Activated CD4-positive, alpha-beta T cell treated with anti-CD3 and anti-CD28 coated beads for 24 hours (primary cell): Measurements from ENCODE around the gene ATP1A3.

Experiments used
- DNase-seq, 2 donors: peaks; one replicate each; pipeline ENCODE4 v3.0.0-alpha.2; 2020; ENCODE audit warnings: low read depth in 2 of 2

ATP1A3 gene

DNA sequence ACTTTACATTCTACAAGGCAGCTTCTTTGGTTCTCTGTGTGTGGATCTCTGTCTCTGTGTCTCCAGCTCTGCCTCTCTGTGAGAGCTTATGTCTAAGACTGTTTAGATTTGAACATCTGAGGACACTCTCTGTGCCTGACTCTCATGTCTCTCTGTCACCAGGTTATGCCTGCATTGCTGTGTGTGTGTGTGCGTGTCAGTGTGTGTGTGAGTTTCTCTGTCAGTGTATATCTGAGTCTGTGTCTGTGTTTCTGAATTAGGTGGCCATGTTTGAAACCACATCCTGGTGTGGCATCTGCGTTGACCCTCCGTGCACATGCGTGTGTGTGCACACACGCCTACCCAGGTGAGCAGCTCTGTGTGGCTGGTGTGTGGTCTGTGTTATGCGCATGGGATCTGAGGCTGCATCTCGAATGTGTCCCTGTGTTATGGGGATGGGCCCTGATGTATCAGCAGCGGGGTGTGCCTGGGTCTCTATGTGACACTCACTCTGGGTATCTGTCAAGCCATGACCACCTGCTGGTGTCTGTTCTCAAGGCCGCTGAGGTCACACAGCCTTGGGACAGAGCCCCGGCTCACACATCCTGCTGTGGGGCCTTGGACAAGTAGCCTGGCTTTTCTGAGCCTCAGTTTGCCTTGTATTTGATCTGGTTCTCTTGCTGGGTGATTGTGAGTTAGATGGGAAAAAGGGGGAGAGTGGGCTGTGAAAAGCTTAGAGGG lies 6.7 kb downstream of the ATP1A3 start:
- no peak for DNase-seq

DNA sequence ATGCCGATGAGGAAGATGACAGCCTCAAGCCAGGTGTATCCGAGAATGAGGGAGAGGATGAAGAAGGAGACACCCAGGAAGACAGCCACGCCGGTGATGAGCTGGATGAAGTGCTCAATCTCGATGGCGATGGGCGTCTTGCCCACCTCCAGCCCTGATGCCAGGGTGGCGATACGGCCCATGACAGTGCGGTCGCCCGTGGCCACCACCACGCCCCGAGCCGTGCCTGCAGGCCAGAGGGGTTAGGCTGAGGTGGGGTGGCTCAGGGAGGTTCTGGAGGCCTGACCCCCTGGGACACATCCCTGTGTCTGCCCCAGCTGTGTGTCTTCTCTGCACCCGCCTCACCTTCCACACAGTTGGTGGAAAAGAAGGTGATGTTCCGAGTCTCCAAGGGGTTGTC lies 9.1 kb downstream of the ATP1A3 start:
- DNase-seq: no peak

DNA sequence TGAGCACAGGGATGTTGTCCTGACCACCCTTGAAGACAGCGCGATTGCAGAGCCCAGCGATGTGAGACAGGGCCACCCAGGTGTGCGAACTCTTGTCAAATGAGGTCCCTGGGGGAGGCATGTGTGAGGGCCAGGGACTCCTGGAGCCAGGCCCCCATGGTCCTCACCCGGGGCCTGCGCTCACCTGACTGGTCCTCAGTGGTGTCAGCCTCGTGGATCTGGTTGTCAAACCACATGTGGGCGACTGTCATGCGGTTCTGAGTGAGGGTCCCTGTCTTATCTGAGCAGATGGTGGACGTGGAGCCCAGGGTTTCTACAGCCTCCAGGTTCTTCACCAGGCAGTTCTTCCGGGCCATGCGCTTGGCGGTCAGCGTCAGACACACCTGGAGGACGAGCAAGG lies 12.3 kb downstream of the ATP1A3 start:
- DNase-seq: no peak

DNA sequence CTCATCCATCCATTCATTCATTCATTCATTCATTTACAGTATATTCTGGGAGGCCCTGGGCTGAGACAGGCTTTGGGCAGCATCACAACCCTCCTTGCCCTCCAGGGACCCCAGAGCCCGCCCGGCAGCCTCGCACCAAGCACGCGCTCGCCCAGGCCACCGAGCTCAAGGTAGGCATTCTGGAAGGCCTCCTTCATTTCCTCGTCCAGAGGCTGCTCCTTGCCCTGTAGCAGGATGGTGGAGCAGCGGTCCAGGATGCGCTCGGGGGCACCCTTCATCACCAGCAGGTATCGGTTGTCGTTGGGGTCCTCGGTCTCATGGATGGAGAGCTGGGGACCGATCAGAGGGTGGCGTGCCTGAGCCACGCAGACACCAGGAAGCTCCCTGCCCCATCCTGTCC lies 15.6 kb downstream of the ATP1A3 start:
- DNase-seq: no peak

DNA sequence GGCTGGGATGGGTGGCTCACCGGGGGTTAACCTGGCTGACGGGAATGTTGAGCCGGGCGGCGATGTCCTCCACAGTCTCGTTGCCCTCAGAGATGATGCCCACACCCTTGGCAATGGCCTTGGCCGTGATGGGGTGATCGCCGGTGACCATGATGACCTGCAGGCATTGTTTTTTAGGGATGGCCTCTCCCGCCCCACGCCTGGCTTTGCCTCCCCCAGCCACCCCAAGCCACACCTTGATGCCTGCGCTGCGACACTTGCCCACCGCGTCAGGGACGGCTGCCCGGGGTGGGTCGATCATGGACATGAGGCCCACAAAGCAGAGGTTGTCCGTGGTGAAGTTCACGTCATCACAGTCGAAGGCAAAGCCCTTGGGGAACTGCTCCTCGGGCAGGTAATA lies 16.1 kb downstream of the ATP1A3 start:
- no peak for DNase-seq

DNA sequence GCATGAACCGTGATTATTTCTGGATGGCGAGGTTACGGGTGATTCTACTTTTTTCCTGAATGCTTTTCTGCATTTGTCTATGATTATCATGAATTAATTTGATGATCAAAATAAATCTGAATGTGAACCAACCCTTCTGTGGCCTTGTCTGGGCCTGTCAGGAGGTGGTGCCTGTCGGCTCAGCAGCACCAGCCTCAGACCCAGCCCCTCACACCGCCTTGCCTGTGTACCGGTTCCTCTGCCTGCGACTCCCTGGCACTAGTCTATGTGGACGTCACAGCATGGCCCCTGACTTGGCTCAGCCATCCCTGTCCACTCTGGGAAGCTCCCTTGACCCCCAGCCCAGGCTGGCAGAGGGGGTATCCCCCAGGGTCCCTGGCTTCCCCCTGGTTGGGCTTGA lies 19.4 kb downstream of the ATP1A3 start:
- no peak for DNase-seq

DNA sequence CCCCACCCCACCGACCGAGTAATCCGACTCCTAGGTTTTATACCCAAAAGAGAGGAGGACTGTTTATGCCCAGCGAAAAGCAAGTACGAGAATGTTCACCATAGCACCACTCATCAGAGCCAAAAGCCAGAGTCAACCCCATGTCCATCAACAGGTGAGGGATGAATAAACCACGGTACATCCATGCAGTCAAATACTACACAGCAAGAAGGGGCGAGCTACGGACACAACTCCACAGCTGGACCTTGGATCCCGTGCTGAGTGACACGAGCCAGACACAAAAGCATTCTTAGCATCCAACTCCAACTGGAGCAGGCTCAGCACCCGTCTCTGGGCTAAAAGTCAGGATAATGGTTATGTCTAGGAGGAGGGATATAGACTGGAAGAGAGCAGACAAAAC lies 22.7 kb downstream of the ATP1A3 start:
- DNase-seq: no peak

DNA sequence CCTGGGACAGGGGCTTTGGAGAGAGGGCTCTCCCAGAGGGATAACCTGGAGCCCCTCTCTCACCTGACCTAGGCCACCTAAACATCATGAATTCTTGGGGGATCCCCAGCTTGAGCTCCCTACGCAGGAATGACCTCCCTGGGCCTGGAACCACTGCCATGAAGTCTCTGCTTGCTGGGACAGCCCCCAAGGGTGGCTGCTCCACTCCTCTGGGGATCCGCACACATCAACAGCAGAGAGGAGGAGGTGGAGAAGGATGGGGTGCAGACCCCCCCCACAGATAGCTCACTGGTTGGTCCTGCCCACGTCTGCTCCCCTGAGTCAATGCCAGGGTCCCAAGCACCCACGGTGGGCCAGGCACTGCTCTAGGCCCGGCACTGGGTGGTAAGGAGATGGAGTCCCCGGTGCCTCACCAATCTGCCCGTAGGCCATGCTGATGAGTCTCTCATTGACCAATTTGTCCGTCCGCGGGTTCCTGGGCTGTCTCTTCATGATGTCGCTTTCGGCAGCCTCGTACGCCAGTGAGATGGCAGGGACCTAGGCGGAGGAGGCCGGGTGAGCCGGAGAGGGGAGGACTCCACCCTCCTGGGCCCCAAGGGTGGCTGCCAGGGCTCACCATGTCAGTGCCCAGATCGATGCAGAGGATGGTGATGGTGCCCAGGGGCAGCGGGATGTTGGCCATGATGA lies 24.1 kb downstream of the ATP1A3 start:
- no peak for DNase-seq

DNA sequence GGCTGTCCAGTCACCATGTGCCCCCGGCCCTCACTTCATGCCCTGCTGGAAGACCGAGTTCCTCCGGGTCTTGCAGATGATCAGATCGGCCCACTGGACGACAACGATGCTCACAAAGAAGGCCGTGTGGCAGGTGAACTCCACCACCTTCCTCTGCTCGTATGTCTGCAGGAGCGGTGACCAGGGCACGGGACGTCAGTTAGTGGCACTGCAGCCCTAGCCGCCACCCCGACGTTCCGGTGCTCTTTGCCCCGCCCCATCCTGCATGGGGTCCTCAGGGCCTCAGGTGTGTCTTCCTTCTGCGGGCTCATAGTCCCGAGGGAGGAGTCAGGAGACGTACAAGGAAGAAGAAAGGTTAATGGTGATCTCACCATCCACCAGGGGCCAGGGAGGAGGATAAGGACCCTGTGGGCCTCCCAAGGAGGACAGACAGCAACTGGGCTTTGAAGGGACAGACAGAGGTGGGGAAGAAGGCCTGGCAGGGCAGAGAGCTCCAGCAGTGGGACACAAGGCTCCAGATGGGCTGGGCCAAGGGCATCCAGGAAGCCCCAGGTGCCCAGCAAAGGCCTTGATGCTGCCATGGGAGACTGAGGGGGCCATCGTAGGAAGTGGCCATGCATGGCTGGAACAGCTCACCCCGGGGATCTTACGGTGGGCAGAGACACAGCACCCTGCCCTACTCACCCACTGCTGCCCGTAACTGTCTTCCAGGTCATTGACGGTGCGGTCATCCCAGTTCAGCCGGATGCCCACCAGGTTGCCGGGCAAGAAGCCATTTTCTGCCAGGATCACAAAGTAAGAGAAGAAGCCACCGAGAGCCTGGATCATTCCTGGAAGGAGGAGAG lies 25.1 kb downstream of the ATP1A3 start:
- no peak for DNase-seq

DNA sequence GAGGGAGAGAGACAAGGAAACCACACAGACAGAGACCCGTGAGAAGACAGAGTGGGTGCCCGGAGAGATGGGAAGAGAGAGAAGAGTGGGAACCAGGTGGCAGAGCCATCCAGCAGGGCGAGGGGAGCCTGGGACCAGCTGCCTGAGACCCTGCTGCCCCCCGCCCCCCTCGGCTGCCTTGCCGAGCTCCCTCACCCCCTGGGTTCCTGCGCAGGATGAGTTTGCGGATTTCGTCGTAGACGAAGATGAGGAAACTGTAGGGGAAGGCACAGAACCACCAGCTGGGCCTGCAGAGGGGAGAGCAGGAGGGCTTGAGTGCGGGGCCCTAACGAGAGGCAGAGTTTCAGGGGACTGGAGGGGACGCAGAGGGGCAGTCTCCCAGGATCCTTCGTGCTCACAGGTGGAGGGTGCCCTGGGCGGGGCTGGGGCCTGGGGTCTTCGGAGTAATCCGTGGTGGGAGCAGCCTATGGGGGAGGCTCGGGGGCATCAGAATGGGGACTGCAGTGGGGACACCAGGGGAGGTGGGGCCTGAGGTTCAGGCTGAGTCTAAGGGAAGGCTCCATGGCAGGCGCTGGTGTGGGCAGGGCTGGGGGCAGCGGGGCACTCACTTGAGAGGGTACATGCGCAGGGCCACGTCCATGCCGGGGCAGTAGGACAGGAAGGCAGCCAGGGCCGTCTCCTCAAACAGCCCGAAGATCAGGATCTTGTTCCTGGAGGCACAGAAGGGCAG lies 26.8 kb downstream of the ATP1A3 start:
- no peak for DNase-seq

DNA sequence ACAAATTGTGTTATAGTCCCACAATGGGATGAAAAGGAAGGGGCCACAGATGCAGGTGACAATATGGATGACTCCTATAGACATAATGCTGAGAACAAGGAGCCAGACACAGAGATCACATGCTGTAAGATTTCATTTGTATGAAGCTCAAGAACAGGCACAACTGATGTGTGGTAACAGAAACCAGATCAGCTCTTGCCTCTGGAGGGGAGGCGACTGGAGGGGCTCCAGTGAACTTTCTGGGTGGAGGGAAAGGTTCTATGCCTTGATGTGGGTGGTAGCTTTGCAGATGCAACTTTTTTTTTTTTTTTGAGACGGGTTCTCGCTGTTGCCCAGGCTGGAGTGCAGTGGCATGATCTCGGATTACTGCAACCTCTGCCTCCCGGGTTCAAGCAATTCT lies 28.9 kb downstream of the ATP1A3 start:
- no peak for DNase-seq

DNA sequence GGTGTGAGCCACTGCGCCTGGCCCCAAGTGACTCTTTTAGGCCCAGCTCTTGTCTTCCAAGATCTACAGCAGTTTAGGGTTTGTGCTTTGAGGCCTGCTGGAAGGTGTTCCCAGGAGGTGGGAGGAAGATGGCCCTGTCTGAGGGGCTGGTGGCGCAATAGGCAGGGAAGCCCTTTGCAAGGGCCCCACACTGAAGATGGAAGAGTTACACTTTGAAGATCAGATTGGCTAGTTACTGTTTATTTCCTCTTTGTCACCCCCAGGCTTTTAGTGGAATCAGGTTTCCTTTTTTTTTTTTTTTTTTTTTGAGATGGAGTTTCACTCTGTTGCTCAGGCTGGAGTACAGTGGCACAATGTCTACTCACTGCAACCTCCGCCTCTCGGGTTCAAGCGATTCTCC lies 33.1 kb downstream of the ATP1A3 start:
- no peak for DNase-seq

DNA sequence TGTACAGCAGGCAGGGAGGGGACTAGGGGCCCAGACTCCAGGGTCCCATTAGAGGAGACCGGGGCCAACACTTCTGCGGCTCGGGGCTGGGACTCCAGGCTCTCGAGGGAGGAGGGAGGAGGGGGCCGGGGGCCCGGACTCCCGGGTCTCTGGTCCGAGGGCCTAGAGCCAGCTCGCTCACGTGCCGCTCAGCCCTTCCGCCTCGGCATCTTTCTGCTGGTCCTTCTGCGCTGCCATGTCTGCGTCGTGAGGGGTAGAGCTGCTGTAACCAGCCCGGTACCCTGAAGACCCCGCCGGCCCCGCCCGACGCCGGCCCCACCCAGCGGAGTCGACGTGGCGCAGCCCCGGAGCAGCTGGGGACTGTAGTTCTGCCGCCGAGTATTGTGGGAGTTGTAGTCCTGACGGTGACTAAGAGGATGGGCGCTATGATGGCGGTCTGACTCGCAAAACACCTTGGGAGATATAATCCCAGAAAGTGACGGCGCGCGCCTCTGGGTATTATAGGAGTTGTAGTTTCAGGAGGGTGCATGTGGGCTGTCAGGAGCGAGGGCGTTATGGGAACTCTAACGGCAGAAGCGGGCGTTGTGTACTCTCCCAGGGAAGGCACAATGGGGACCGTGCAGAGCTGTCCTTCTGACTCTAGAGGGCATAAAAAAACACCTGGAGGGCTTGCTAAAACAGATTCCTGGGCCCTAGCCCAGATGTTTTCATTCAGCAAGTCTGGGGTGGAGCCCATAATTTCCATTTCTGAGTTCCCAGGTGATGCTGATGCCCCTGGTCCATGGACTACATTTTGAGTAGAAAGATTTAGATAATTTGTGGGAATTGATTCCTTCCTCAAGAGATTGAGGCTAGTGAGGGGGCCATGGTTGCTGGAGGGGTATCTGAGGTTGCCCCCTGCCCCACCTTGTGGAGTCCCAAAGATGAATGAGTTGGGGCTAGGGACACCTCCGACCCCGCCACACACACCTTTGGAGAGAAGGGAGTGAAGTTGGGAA lies 34.7 kb downstream of the ATP1A3 start, which contains the start of gene RABAC1:
TSS of gene RABAC1 (minus strand) at position 266 of the 998 bp plus-strand sequence. CDS start at position 237, 29 bp downstream.
- peak; percentile 77 to 79 for DNase-seq

DNA sequence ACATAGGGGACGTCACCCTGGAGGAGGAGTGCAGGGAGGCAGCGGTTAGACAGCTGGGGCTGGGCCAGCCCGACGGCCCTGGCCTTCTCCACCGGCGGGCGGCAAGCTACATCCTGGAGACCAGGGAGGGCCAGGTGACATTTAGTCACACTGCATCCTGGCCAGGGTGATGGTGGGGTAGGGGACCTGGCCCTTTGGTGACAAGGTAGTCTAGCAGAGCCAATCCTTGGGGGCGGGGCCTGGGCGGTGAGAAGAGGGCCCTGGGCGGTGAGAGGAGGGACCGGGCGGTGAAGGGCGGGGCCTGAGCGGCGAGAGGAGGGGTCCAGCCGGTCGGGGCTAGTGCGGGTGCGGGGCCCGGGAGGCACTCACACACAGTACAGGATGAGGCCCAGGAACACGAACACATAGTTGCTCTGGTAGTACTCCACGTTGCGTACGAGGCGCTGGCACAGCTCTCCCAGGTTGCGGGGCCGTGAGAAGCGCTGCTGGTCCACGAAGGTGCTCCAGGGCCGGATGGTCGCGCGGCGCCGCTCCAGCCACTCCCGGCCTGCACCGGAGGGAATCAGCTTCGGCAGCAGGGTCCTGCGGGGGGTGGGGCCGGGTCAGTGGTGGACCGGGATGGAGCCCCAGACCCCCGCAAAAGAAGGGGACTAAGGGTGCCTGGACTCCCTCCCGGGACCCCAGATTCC lies 35.5 kb downstream of the ATP1A3 start:
- DNase-seq: peak; percentile 79 to 80

DNA sequence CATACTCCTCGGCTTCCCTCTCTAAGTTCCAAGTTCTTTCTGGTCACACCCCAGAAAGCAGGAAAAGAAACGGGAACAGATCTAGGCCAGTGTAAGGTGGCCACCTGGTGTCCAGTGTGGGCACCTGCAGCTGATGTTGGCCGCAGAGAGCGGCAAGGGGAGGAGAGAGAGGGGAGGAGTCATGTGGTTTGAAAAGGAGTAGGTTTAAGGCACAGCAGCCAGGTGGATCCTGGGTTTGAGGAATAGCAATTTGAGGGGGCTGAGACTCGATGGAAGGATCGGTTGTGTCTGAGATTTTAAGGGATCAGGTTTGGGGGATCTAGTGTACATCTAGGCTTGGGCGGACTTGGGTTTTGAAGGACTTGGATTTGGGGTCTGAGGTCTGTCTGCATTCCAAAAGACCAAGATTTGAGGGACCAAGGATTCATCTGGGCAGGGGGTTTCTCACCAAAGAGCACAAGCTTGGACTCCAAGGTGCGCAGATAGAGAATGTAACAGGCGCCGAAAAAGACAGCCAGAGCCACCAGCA lies 36.1 kb downstream of the ATP1A3 start:
- no peak for DNase-seq

DNA sequence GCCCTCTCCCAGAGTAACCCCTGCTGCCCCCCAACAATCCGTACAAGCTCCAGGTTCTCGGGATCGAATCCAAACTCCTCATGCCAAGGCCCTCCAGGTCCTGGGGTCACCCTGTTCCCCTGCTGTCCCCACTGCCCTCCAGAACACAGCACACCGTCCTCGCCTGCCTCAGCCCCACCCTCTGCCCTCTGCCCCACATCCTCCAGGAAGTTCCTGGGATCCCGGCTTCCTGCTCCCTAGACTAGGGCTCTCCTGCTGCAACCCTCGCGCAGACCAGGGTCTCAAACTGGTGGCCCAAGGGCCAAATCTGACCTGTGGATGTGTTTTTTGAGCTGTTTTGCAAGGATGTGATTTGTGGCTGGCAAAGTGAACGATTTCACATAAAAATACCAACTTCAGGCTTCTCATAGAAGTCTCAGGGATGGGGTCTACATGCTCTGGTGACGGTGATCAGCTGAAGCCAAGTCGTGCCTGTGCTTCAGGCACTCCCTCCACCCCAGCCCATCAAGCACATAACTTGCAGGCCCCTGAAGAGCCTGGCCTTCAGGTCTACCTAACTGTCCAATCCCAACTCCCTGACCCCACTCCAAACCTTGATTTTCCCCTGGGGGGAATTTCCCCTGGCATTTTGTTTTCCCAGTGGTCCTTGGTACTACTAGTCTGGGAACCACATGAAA lies 36.7 kb downstream of the ATP1A3 start:
- DNase-seq: no peak

DNA sequence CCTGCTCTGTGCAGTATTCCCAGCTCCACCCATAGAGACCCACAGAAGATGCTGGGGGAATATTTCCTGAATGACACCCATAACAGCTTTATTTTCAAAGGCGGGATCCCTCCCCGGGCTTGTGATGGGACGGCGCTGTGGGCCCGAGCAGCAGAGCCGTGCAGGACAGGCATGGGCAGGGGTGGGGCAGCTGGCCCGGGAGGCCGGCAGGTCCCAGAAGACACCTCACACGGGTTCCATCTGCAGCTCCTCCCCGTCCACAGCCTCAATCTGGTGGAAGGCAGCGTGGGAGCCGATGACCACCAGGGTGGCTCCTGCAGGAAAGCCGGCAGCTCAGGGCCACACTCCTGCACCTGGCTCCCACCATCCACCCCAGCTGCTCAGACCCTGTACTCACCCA lies 37.4 kb downstream of the ATP1A3 start:
- DNase-seq: no peak

DNA sequence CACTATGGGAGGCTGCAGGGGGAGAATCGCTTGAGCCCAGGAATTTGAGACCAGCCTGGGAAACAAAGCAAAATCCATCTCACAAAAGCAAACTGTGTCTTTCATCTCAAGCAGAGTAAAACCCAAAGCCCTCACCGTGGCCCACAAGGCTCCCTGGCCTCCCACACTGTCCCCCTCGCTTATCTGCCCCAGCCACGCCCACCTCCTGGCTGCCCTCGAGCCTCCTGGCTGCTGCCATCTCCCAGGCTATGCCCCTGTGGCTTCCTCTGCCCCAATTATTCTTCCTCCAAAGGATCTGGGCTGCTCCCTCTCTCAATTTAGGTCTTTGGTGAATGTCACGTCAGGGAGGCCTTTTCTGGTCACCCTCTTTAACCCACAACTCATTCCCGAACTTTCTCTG lies 38.5 kb downstream of the ATP1A3 start:
- no peak for DNase-seq

DNA sequence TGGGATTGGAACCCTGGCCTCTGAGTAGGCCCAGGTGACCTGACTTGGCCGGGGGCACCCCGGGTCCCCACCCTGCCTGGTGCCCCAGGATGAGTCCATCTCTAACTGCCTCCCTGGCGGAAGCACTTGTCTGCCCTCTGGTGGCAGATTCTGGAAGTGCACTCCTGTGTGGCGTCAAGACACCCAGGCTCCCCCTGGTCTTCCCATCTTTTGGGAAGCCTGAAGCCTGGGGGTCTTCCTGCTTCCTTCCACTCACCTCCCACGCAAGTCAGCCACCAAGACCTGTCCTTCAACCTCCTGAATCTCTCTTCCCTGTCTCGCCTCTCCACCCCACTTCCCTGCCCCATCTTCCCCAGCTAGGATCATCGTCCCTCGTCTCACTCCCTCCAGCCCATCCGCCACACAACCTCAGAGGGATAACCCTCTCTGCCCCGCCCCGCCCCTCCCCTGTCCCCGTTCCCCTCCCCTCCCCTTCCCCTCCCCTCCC lies 42.3 kb downstream of the ATP1A3 start:
- DNase-seq: peak; percentile 90 to 93
